Middle frontal gyrus (tissue), 1 donor: Measurements from ENCODE around the gene NOTCH1.
"Not testable (repeated sequence)": the region's sequence is repeated elsewhere in the genome, so short reads cannot be mapped to it uniquely, and the experiment has no call there.

ENCODE experiments used
- DNase-seq: peaks from one replicate; pipeline ENCODE4 v3.0.0-alpha.2; 2015; ENCODE audit warnings: low spot score; ENCODE audit errors: extremely low spot score

The NOTCH1 gene

DNA sequence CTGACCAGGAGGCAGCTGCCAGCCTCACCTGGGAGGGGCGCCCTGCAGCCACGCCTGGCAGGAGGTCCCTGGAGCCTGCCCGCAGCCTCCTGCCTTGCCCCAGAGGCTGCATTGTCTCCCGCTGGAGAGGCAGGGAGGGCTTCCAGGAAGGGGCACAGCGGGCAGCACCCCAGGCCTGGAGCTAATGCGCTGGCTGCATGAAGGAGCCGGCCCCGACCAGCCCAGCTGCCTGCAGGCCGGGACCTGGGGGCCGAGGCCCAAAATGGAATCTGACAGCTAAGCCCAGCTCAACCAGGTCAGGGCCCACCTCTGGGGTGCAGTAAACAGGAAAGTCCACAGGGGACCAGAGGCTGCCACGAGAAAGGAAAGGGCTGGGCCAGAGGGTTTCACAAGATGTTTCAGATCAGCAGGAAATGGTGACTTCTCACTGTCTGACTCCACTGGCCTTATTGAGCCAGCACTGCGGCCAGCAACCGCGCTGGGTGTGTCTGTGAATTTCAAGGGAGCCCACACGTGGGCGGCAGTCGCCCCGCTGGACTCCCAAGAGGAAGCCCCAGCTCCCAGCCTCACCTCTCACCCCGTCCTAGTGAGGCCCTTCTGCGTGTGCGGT, 18.6 kb upstream of the NOTCH1 start:
- no peak for DNase-seq

DNA sequence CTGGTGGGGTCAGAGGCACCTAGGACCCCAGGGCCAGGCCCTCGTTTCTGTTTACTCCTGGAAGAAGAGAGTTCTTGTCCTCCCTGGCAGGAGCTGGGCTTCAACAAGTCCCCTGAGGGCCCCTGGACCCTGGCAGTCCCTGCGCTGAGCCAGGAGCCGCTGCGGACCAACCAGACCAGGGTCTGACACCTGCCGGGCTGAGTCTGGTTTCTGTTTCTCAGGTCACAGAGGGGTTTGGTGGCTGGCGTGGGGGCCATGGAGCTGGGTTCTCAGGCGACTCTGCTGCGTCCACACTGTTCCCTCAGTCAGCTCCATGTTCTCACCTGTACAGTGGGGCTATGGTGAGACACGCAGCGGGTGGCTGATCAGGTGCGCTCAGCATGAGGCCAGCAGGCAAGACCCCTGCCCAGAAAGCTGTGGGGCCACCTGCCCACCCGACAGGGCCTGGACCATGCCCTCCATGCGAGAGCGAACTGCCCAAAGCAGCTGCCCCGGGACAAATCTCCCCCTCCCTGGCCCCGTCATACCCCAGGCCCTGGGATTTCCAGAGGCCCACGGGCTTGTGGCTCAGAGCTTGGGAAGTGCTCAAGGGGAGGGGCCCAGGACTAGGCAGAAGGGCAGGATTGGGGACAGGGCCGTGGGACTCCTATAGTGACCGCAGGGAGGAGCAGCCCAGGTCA, 17.9 kb upstream of the NOTCH1 start:
- no peak for DNase-seq

DNA sequence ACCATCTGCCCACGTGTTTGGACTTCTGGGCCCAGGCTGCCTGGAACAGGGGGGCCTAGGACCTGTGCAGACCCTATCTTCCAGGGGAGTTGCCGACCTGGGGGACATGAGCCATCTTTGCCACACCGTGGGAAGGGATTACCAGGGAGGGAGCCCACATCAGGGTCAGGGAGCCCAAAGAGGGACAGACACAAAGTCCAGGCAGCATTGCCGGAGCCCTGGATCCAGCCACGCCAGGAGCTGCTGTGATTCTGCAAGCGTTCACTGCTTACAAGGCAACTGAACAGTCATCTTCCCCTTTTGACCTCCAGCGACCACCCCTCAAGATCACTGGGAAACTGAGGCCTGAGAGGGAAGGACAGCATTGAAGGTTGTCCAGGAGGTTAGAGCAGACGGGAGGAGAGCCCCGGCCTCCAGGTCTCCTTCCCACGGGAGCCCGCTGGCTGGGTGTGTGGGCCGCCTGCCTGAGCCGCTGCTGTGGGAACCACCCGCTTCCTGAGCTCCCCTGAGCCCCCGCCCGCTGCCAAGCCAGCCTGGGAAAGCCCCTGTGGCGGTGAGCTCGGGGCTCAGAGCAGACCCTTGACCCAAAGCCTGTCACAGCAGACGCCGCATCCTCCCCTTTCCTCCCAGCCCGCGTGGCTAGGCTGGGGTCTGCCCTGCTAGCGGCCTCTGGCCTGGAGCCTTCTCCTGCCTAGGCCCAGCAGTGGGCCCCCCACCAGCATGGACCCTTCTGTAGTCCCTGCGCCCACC, 17.1 kb upstream of the NOTCH1 start:
- no peak for DNase-seq

DNA sequence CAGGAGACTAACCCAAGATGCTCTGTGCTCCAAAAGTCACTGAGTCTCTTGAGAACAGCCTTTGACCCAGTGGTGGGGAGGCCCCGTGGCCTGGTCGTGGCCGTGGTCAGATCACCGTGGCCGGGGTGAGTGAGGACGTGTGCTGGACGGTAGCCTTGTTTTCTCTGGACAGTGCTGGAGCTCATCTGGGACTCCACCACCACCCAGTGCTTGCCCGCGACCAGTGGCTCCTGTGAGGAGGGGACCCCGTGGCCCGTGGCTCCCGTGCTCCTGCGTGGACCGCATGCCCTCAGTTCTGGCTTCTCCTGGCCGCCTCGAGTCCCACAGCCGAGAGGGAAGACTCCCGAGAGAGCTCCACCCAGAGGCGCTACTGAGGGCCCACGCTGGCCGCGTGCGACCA, 15.9 kb upstream of the NOTCH1 start:
- DNase-seq, result no peak

DNA sequence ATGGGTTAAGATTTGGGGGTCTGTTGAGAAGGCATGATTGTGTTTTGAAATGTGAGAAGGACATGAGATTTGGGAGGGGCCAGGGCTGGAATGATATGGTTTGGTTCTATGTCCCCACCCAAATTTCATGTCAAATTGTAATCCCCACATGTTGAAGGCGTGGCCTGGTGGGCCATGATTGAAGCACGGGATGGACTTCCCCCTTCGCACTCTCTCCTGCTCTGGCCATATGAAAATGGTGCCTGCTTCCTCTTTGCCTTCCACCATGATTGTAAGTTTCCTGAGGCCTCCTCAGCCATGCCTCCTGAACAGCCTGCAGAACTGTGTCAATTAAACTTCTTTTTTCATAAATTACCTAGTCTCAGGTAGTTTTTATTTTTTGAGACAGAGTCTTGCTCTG, 14.7 kb upstream of the NOTCH1 start:
- DNase-seq, result no peak

DNA sequence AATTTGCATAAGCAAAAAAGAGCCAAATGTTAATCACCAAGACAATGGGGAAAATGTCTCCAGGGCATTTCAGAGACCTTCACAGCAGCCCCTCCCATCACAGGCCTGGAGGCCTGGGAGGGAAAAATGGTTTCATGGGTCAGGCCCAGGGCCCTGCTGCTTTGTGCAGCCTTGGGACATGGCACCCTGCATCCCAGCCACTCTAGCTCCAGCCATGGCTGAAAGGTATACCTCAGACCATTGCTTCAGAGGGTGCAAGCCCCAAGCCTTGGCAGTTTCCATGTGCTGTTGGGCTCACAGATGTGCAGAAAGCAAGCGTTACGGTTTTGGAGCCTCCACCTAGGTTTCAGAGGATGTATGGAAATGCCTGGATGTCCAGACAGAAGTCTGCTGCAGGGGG, 13.5 kb upstream of the NOTCH1 start:
- not testable (repeated sequence) for DNase-seq

DNA sequence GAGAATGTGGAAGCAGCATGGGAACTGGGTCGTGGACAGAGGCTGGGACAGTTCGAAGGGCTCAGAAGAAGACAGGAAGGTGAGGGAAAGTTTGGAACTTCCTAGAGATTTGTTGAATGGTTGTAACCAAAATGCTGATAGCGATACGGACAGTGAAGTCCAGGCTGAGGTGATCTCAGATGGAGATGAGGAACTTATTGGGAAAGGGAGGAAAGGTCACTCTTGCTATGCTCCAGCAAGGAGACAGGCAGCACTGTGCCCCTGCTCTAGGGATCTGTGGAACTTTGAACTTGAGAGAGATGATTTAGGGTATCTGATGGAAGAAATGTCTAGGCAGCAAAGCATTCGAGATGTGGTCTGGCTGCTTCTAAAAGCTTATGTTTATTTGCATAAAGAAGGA, 13.0 kb upstream of the NOTCH1 start:
- DNase-seq, result not testable (repeated sequence)

DNA sequence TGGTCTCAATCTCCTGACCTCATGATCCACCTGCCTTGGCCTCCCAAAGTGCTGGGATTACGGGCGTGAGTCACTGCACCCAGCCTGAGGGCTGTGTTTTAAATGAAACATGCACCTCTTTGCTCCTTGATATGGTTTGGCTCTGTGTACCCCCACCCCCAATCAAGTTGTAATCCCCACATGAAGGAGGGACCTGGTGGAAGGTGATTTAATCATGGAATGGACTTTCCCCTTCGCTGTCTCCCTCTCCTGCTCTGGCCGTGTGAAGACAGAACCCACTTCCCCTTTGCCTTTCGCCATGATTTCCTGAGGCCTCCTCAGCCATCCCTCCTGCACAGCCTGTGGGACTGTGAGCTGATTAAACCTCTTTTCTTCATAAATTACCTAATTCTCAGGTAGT, 12.5 kb upstream of the NOTCH1 start:
- no peak for DNase-seq

DNA sequence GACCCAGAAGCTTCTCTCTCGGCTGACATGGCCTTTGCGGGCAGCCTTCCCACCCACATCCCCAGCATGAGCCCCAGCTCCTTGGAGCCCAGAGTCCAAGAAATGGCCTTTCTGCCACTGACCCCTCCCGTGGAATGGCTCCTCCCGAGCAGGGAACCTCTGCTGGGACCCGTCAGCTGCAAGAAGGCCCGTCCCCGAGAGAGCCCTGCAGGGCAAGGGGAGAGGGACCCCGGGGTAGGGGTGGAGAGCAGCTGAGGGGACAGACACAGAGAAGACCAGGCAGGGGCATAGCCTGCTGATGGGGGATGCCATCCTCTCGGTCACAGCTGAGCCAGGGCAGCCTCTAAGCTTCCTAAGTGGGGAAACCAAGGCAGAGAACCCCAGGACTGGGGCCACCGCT, 11.2 kb upstream of the NOTCH1 start:
- DNase-seq, result no peak

DNA sequence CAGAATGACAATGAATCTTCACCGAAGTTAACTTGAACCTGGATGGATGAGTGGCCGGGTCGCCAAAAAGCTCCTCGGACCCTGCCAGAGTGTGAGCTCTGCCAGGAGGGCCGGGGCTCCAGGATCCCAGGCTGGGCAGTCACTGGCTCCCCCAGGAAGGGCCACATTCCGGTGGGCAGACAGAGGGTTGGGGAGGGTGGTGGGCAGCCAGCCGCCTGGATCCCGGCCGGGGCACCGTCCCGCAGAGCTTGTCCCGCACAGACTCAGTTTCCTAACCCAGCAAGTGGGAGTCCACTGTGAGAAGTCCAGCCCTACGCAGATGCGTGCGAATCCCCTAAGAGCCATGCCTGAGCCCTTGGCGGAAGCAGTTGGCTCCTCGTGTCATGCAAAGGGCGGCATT, 10.3 kb upstream of the NOTCH1 start:
- no peak for DNase-seq

DNA sequence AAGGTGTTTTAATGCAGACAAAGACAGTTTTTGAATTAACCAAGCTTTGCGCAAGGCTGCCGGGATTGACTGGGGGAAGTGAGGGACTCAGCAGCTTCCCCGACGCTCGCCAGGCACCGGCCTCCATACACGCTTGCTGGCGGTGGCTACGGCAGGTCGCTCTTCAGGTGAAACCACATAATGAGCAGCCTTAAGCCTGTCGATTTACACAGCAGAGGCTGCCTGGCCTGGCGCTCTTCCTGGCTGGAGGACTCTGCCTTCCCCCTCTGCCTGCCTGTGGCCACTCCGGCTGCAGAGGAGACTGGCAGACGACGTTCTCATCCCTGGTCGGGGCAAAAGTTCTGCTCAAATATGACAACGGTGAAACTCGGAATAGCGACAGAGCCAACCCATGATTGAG, 9.0 kb upstream of the NOTCH1 start:
- no peak for DNase-seq

DNA sequence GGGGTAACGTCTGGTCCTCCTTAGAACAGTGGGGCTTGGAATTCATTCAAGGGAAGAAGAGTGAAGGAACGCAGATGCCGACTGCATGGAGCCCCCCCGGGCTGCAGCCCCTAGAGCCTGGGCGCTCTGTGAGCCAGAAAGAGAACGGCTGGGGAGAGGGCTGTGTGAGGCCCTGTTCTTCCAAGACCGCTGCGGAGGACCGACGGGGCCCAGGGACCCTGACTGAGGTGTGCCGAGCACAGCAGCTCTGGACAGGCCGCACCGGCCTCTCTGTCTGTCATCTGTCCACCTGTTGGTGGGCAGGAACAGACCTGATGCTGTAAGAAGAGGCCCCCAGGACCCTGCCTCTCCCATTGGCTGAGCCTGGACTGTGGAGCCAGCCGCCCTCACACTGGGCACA, 7.7 kb upstream of the NOTCH1 start:
- no peak for DNase-seq

DNA sequence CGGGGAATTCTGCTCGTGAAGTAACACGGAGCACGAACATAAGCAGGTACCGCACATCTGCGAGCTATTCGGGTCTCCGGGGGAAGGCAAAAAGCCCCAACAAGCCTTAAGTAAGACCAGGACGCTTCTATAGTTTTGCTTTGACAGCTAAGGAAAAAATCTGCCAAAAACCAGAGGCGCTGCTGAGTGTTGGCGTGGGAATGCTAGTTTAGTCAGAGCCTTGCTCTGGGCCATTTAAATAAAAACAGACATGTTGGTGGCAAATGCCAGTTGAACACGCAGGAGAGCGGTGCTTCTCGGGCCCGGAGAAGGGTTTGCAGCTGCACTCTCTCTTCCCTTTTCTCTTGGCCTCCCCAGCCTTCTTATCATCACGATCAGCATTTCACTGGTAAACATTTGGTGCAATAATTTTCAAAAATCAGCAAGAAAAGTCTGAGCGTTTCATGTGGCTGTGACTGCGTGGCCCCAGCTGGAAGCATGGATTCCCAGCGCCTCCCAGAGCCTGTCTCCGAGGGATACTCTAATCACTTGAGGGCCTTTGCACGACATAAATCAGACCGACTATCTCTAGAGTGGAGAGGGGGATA, 6.4 kb upstream of the NOTCH1 start:
- DNase-seq, result no peak

DNA sequence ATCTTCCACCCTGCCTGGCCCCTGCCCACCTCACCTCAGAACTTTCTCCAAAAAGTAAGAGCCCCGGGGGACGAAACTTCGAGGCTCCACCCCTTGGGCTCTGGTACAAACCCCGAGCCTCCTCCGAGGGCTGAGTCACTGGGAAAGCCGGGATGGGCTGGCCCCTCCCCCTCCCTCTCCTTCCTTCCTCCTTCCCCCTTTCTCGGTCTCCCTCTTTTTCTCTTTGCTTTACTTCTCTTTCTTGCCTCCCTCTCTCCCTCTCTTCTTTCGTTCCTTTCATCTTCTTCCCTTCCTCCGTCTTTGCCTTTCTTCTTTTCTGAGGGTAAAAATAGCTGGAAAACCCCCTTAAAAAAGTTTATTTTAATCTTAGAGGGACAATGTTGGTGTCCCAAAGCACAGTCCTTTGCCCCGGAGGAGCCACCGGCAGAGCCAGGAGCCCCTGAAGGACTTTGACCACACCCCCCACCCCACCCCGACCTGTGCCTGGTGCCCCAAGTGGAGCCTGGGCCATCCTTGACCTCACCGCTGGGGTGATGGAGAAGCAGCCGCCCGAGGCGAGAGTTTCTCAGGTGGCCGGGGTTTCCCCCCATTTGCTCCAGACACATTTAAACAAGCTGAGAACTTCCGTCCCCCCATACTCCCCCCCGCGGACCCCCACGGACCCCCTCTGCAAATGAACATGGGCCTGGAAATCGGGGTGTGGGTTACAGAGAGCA, 5.7 kb upstream of the NOTCH1 start:
- DNase-seq, result no peak

DNA sequence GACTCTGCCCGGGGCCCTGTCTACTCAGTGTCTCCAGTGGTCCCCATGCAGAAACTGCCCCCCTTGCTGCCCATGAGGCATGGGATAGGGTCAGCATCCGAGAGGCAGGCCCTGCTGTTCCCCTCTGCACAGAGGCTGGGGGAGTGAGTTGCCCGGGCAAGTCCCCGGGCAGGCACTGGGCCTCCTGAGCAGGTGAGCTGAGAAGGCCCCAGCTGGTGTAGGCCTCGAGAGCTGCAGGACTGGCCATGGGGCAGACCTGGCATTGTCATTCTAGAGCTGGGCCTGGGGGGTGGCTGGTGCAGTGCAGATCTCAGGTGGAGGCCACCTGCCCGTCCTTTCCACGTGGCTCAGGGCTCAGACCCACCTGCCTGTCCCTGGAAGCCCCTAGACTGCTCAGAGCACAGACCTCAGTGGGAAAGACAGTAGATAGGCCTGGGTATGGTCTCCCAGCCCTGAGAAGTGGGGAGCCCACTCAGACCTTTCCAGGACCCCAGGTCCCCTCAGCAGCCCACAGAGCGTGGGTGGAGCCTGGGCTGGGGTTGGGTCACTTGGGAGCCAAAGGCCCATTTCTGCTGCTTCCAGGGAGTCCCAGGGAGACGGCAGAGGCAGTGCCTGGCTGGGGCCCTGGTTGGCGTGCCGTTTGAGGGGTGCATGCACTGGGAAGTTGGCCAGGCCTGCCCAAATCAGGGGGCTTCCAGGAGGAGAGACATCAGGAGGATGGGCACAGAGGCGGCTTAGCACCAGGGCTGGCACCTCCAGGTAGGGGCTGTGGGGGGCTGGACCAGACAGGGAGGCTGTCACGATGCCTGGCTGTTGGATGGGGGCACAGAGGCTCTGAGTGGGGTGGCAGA, 4.8 kb upstream of the NOTCH1 start:
- DNase-seq, result no peak

DNA sequence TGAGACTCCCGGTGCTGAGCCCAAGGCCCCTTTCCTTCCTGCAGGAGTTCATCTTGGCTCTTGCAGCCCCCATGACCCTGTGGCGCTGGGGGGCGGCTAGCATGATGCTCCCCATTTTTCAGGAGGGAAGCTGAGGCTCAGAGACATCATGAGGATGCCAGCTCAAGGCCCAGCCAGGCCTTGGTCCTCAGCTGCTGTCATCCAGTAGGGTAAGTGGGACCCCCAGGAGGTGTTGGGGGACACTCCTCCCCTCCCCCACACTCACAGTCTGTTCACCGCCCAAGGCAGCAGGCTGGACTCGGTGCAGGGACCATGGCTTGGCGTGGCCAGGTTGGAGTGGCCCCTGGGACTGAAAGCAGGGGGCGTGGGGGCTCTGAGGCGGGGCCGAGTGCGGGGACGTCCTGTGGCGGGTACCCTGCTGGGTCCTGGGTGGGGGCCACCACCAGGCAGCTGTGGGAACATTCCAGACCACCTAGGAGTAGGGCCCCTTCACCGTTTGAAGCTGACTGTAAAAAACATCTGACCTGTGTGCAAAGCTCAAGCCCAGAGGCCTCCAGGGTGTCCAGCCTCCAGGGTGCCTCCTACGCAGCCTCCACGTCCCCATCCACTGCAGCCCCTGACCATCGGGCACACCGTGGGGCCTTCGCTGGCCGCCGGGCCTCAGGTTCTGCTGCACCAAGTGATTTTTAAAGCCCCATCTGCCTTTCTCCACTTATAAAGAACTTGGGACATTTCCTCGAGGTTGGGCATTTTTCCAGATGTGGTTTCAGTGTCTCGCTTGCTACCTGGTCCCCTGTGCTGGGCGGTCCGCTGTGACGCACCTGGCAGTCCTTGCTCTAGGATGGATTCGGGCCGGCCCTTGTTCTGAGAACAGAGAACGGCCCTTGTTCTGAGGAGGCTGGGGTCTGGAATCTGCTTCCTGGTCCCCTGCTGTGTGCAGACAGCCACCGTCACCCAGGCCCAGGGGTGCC, 3.4 kb upstream of the NOTCH1 start:
- no peak for DNase-seq

DNA sequence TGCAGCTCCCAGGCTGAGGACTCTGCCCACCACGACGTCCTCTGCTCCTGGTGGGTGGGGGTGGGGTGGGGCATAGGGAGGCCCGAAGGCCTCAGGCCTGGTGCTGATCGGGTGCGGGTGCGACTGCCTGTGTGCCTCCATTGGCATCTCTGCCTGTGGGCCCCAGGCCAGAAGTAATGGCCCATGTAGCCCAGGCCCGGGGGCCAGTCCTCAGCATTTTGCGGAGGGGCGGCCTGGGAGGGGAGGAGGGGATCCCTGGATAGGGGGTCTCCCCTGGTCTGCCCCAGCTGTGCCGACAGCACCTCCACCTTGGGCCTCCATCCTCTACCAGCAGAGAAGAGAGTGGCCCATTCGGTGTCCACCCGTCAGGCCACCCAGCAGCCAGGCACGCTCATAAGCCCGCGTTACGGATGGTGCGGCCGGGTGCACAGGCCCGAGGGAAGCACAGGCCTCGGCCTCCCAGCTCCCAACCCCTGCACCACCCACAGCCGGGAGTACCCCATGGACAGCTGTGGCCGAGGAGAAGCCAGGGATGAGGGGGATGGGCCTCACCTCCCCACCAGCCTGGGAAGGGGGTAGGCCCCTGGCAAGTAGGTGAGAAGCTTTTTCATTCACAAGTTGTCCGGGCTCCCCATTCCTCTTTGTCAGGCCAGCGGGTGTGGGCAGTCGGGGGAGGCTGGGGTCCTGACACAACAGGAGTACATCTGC, 1.8 kb upstream of the NOTCH1 start:
- no peak for DNase-seq

DNA sequence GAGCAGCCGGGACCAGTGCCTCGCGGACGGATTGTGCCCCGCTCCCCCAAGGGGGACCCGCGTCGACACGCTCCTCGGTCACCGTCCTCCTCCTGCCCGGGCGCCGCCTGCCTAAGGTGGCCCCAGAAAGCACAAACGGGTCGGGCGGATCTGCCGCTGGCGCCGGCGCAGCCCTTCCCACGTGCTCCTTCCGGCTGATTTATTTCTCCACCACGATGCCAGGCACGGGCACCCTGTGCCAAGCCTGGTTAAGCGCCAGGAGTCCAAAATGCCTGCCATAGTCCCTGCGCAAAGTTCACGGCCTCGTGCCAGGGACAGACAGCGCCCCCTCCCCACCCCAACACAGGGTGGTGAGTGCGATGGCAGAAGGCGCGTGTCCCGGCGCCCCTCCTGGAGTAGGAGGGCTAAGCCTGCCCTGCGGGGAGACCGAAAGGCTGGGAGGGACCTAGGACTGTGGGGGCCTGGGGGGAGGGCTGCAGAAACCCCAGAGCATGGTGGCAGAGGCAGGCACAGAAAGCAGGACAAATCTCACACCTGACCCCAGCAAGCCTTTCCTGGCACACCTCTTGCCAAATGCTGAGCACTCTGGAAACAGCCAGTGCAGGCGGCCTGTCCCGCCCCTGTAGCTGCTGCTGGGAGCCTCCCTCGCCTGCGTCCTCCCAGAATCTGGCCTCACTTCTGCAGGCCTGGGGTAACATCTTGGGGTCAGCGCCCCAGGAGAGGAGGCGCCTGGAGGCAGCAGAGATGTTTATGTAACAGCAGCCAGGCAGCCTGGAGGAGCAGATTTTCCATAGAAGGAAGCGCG, 1.1 kb upstream of the NOTCH1 start:
- DNase-seq, result no peak
